GM18951 (cell line): ENCODE data around the gene TMOD1.

Source experiments
- POLR2A ChIP-seq: IDR thresholded peaks from 4 replicates; pipeline ENCODE4 v1.6.1; 2011; ENCODE audit warnings: mild to moderate bottlenecking; ENCODE audit not compliant: insufficient read length, insufficient read depth; ENCODE audit errors: extremely low read depth
- in situ Hi-C: fragments of 300-500 bp; cut with MboI; formaldehyde crosslinking; loops from one replicate; pipeline ENCODE4 v1.12.0; 2022; ENCODE audit warnings: low sequenced_read_pairs, mixed read lengths, inconsistent platforms; ENCODE audit not compliant: unreplicated experiment

TMOD1 gene

DNA sequence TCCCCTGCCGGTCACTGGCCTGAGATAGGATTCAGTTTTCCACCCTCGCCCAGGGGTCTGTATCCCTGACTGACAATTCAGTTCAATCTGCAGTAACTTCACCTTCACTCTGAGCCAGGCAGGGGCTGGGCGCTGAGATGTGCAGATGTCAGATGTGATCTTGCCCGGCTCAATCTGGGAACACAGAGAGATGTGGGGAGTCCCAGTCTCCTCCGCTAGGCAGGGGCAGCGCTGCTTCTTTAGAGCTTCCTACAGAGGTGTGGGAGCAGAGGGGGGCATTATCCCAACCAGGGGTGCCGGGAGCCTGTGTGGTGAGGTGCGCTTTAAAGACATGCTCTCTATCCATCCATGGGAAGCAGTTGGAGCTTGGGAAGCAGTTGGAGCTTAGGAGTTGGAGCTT lies 14.6 kb downstream of the TMOD1 start:
- TF ChIP-seq POLR2A: no peak
- in situ Hi-C loops: no loop called here

- in situ Hi-C loops: no loop called here
- no peak for TF ChIP-seq POLR2A
Measured at GRCh38 chr9:97517331-97518089, 16.0 kb downstream of the TMOD1 start.

DNA sequence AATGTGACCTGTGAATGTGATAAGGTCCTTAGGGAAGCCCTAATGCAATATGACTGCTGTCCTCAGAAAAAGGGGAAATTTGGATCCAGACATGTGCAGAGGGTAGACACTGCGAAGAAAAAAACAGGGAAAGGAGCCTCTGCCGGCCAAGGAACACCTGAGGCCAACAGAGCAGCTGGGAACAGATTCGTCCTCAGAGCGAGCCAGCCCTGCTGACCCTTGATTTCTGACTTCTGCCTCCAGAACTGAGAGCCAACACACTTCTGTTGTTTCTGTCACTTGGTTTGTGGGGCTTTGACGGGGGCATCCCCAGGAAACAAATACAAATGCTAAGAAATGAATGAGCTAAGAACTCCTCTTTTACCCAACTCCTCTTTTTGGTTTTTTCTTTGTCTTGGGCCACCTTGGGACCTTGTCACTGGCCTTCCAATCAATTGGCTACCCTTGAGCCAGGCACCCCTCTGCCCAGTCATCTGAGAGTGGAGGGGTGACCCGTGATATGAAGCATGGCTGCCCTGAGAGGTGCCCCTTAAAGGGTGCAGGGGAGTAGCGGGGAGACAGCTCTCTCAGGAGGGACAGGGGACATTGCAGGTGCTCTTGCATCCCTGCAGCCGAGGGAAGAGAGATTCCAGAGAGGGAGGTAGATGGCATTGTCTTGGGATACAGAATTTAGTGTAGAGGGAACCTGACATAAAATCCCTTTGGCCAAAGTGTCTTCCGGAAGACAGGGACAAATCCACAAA lies 16.9 kb downstream of the TMOD1 start:
- no peak for TF ChIP-seq POLR2A
- in situ Hi-C loops: no loop called here

DNA sequence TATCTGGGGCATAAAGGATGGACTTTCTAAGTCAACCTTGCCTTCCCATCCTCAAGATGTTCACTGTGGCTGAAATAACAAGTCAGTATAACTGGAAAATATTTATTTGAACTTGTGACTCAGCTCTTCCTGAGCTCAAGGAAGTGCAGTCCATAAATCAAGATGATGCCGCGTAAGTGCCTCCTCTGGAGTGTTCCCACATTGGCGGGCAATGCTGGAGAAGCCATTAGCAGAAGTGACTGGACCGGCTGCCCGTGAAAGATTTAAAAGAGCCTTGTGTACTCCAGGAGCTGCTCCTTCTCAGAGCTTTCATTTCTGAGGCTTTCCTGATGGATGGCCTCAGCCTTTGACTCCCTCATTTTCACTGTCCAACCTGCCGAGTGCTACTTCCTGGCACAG lies 17.4 kb downstream of the TMOD1 start:
- in situ Hi-C loops: no loop called here
- TF ChIP-seq POLR2A: no peak

DNA sequence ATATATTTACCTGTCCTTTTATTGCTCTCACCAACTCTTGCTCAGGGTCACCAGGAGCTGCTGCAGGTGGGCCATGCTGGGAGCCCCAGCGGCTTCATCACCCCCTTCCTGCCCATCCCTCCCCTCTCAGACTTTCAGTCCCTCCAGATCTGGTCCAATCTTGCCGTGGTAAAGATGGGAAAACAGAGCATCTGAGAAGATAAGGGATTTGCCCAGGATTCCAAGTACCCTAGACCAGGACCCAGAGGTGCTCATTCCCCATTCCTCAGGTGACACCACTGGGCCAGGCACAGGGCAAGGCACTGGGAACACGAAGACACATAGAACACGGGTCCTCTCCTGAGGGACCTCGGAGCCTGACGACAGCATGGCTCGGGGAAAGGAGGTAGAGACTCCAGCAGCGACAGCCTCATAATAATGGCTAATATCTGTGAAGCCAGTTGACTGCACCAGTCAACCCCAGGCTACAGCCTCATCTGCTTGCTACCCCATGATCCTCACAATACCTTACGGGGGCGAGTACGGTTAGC lies 18.0 kb downstream of the TMOD1 start:
- no peak for TF ChIP-seq POLR2A
- in situ Hi-C loops: no loop called here

GRCh38 chr9:97521576-97522333 lies 20.3 kb downstream of the TMOD1 start:
- no peak for TF ChIP-seq POLR2A

DNA sequence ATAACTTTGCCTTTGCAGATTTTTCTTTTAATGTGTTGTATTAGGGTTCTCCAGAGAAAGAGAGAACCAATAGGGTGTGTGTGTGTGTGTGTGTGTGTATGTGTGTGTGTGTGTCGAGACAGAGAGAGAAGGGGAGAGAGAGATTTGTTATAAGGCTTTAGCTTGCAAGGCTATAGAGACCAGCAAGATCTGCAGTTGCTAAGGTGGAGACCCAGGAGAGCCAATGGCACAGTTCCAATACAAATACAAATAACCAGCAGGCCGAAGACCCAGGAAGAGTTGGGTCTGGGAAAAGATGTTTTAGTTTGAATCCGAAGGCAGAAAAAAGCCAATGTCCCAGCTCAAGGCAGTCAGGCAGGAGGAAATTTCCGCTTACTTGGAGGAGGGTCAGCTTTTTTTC lies 23.0 kb downstream of the TMOD1 start:
- in situ Hi-C loops: no loop called here
- no peak for TF ChIP-seq POLR2A

More at GRCh38 chr9:97521576-97522333, 20.3 kb downstream of the TMOD1 start:
- in situ Hi-C loops: no loop called here

GRCh38 chr9:97525451-97525850 lies 24.0 kb downstream of the TMOD1 start:
- in situ Hi-C loops: no loop called here

GRCh38 chr9:97526895-97527575 lies 25.6 kb downstream of the TMOD1 start:
- in situ Hi-C loops: no loop called here
- TF ChIP-seq POLR2A: no peak

More at GRCh38 chr9:97525451-97525850, 24.0 kb downstream of the TMOD1 start:
- no peak for TF ChIP-seq POLR2A

DNA sequence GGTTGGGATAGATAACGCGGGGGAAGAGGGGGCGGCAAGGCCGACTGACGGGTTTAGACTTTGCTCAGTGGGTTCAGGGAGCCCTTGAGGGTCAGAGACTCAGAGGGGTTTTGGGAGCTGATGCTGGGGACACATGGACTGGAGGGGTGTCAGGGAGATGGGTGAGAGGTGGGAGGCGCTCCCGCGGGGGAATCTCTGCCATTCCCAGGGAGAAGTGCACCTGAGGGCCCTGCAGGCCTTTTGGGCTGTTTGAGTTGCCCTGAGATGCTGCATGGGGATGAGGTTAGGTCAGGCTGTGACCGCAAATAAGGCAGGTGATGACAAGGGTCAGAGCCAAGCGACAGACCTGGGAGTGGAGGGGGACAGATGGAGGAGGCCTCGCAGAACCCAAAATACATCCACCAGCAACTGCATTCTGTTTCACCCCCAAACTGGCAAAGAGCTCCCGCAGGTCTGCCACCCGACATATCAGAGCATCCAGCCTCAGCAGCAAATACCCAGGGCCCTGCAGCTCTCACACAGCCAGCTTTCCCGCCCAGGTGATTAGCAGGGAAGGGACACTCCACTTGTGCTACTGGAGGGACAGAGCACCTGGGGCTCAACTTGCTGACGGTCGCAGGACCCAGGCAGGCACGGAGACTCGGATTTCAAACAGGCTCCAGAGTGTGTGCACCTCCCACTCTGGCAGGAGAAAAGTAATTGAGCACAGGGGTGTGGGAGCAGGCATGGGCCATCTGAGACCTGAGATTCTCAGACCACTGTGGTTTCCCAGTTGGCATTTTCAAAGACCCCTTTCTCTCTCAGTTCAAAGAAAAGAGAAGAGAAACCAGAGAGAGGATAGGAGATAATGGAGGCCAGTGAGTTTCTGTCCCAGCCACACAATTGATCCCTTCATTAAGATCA lies 26.4 kb downstream of the TMOD1 start:
- in situ Hi-C loops: no loop called here
- no peak for TF ChIP-seq POLR2A

GRCh38 chr9:97528529-97529230 lies 27.2 kb downstream of the TMOD1 start:
- TF ChIP-seq POLR2A: no peak
- in situ Hi-C loops: no loop called here
